ENCODE data around the gene MTFMT. TPM values are rescaled to one million over a fixed set of nuclear protein-coding genes. Genes with fewer than 3 reads are reported as not detected.

MTFMT gene
- total and polyA plus RNA-seq, 2 of the 4 experiments (the other 2 are of a cell fraction): 8.9 to 21.3 TPM

GRCh38 chr15:65066635-65067316 is 37.3 kb upstream of the MTFMT start:
- no TSS peak for BruUV-seq (replicated peaks)
- Histone ChIP-seq H2BK5ac (ENCODE audit: low read depth, low read length, poor library complexity, severe bottlenecking) (no peak overlapping the region), H3K23ac (ENCODE audit: low read depth, low read length) (peak overlapping the region; percentile 39; the same call in 1 of the 2 replicates), H3K36me3 (ENCODE audit: control insufficient read depth, insufficient read depth, low read length) (no peaks in the 10 kb centered on the region), H4K20me1 (ENCODE audit: insufficient read depth, low read length) (peaks cover 9% of the 10 kb centered on the region), H2AK5ac (ENCODE audit: low read depth, low read length) (peak overlapping the region; percentile 47; the same call in 1 of the 2 replicates), H3K4me1 (ENCODE audit: control insufficient read depth, insufficient read depth, low read length) (peaks cover 36% of the 10 kb centered on the region), H2BK20ac (ENCODE audit: low read depth, low read length) (0 out of 2 replicates have a peak overlapping the region, but pooled peaks have one; percentile 16), H3K9me3 (ENCODE audit: control insufficient read depth, insufficient read depth, low read length) (no peaks in the 10 kb centered on the region), H3K9ac (ENCODE audit: low read depth, low read length) (no peak overlapping the region; the same call in 1 of the 2 replicates), H2AFZ (replicated peaks; ENCODE audit: low read length, poor library complexity) (no peak overlapping the region), H3K9me1 (ENCODE audit: insufficient read depth, low read length) (peaks cover 27% of the 10 kb centered on the region), H3K27ac (ENCODE audit: insufficient read depth, low read length) (no peak overlapping the region), H4K5ac (ENCODE audit: low read depth, low read length) (no peak overlapping the region; the same call in 1 of the 2 replicates), H3K56ac (ENCODE audit: extremely low read depth, insufficient read depth, low read length) (no peak overlapping the region), H2BK15ac (ENCODE audit: low read depth, low read length) (0 out of 3 replicates have a peak overlapping the region, but pooled peaks have one; percentile 2), H4K8ac (ENCODE audit: low read depth in 2 of 2, low read length in 2 of 2) (no peak overlapping the region; a peak in 1 of 4 replicates), H3K14ac (replicated peaks; ENCODE audit: low read depth, low read length) (peak overlapping the region; percentile 31; the same call in 1 of the 2 replicates), H3K4me2 (ENCODE audit: low read depth, low read length) (no peak overlapping the region), H2AK9ac (replicated peaks; ENCODE audit: low read depth, low read length, poor library complexity) (no peak overlapping the region), H3K27me3 (ENCODE audit: control insufficient read depth, insufficient read depth, low read length) (peaks cover 19% of the 10 kb centered on the region), H2BK120ac (ENCODE audit: low read depth, low read length) (peak overlapping the region; percentile 14; the same call in 1 of the 2 replicates), H3K79me1 (ENCODE audit: low read depth in 1 of 2, low read length in 2 of 2) (no peaks in the 10 kb centered on the region), H3K4ac (ENCODE audit: low read depth, low read length) (peak overlapping the region; percentile 44; the same call in 1 of the 2 replicates), H3K4me3 (ENCODE audit: insufficient read depth, low read depth, low read length) (no peak overlapping the region; the same call in 1 of the 2 replicates), H3K18ac (ENCODE audit: low read depth, low read length) (no peak overlapping the region; the same call in 1 of the 2 replicates), H4K91ac (ENCODE audit: insufficient read depth, low read depth, low read length) (0 out of 2 replicates have a peak overlapping the region, but pooled peaks have one; percentile 3)
- in situ Hi-C loops (cut with MboI; ENCODE audit: low sequenced_read_pairs) (no loop called here), dilution Hi-C loops (cut with HindIII; ENCODE audit: low sequenced_read_pairs, unreplicated experiment) (no loop called here), intact Hi-C loops (cut with micrococcal nuclease) (no loop called here)
- TF ChIP-seq RFX5 (IDR thresholded peaks at IDR 0.05; ENCODE audit: low read depth, low read length) (no peak), NFE2L2 (IDR thresholded peaks at IDR 0.05; ENCODE audit: low read depth, low read length) (no peak), CHD1 (IDR thresholded peaks at IDR 0.05; ENCODE audit: low read depth, low read length) (no peak), CEBPB (IDR thresholded peaks at IDR 0.05; ENCODE audit: low read depth, low read length) (no peak), FOS (IDR thresholded peaks at IDR 0.05; ENCODE audit: low read depth, low read length) (no peak), RAD21 (IDR thresholded peaks at IDR 0.05; ENCODE audit: low read length) (no peak), MAZ (IDR thresholded peaks at IDR 0.05; ENCODE audit: borderline replicate concordance, low read depth, low read length) (no peak), SMC3 (IDR thresholded peaks at IDR 0.05; ENCODE audit: low read depth, low read length) (no peak)
- TF ChIP-seq, protein P1, sequence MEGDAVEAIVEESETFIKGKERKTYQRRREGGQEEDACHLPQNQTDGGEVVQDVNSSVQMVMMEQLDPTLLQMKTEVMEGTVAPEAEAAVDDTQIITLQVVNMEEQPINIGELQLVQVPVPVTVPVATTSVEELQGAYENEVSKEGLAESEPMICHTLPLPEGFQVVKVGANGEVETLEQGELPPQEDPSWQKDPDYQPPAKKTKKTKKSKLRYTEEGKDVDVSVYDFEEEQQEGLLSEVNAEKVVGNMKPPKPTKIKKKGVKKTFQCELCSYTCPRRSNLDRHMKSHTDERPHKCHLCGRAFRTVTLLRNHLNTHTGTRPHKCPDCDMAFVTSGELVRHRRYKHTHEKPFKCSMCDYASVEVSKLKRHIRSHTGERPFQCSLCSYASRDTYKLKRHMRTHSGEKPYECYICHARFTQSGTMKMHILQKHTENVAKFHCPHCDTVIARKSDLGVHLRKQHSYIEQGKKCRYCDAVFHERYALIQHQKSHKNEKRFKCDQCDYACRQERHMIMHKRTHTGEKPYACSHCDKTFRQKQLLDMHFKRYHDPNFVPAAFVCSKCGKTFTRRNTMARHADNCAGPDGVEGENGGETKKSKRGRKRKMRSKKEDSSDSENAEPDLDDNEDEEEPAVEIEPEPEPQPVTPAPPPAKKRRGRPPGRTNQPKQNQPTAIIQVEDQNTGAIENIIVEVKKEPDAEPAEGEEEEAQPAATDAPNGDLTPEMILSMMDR (conservative IDR thresholded peaks at IDR 0.05; ENCODE audit: low read depth, low read length): no peak
- DNase-seq (no peak), ATAC-seq (ENCODE audit: low read depth) (no peak)
- CTCF ChIA-PET: interaction anchor here (0.5 kb wide), 1 partner anchor 14 kb away, joined by 4 read pairs; no protein-coding TSS in a partner anchor
- POLR2A ChIA-PET (ENCODE audit: unreplicated experiment): no interaction called here
- 33% methylated on average over 2 of the region's 9 CpGs; no CpG with 5 or more reads in 1 of the 2 experiments for WGBS, 2 experiments (ENCODE audit: extremely low coverage in 2 of 2, insufficient read length in 1 of 2)

Data from IMR-90 (cell line).